GM15510 (cell line): ENCODE measurements around the gene TNFRSF8.

ENCODE experiments used
- POLR2A ChIP-seq: IDR thresholded peaks from 3 replicates; pipeline ENCODE4 v1.6.1; 2011; ENCODE audit warnings: borderline replicate concordance; ENCODE audit not compliant: insufficient read length; ENCODE audit errors: extremely low read depth

The TNFRSF8 gene

DNA sequence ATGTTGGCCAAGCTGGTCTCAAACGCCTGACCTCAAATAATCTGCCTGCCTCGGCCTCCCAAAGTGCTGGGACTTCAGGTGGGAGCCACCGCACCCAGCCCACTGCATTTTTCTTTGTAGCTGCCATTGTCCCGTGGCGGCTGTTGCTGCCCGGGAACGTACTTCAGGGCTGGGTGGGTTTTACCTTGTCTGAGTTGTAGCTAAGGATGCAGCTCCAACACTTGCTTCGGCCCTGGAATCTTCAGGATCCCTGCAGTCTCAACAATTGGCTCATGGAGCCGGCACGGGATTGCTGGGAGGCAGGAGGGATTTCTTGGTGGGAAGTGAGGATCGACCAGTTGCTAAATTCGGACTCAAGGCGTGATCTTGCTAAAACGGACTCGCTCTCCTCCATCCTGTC is 10.7 kb downstream of the TNFRSF8 start:
- TF ChIP-seq POLR2A: no peak

- no peak for TF ChIP-seq POLR2A
Observed at GRCh38 chr1:12075195-12076114, 12.4 kb downstream of the TNFRSF8 start.

DNA sequence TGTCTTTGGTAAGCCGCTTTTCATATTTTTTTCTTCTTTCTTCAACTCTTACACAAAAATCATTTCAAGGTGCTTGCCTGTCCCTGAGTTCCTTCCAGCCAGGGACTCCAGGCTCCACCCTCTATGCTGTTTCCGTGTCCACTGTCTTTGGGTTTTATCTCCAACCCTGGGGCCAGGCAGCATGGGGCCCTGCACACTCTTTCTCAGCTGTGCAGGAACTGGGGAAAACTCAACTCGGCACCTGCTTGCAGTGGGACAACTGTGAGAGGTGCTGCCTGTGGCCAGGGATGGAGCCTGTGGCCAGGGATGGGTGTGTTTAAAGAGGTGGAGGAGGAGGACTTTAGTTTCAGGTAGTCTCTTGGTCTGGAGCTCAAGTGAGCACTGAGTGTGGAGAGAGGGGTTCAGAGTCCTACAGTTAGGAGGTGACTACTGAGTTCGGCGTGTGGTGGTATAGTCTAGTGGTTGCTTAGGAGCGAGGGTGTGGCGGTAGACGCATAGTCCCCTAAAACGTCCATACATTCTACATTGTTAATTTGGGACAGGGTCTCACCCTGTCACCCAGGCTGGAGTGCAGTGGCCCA is 13.4 kb downstream of the TNFRSF8 start:
- TF ChIP-seq POLR2A: no peak

- TF ChIP-seq POLR2A: no peak
Observed at GRCh38 chr1:12078575-12078937, 15.5 kb downstream of the TNFRSF8 start.

- peak; percentile 14 for TF ChIP-seq POLR2A
Observed at GRCh38 chr1:12078938-12079861, 16.1 kb downstream of the TNFRSF8 start.

- no peak for TF ChIP-seq POLR2A
Observed at GRCh38 chr1:12080156-12080555, 17.1 kb downstream of the TNFRSF8 start.

GRCh38 chr1:12080773-12081556 is 17.9 kb downstream of the TNFRSF8 start:
- TF ChIP-seq POLR2A: no peak

DNA sequence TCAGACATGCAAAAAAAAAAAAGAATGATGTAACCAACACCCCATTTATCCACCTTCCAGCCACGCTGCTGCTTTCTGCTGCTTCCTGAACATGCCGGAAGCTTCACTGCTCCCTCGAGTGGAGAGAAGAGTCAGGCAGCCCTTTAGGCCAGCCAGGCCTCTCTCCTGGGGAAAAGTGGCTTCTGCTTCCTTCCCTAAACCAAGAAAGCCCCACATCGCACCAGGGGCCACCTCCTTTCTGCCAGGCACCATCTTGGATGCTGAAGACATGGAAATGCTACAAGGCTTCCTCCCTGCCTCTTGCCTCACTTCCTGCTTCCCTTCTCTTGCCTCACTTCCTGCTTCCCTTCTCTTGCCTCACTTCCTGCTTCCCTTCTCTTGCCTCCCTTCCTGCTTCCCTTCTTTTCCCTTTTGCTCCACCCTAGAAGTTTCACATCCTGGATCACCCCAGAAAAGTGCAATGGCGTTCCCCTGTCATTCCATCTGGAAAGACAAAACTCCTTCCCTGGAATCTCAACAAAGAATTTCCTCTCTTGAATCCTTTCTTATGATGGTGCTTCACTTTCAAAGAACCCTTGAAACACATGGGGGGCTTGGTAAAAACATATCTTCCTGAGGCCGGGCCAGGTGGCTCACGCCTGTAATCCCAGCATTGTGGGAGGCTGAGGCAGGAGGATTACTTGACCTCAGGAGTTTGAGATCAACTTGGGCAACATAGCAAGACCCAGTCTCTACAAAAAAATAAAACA is 18.7 kb downstream of the TNFRSF8 start:
- TF ChIP-seq POLR2A: no peak

DNA sequence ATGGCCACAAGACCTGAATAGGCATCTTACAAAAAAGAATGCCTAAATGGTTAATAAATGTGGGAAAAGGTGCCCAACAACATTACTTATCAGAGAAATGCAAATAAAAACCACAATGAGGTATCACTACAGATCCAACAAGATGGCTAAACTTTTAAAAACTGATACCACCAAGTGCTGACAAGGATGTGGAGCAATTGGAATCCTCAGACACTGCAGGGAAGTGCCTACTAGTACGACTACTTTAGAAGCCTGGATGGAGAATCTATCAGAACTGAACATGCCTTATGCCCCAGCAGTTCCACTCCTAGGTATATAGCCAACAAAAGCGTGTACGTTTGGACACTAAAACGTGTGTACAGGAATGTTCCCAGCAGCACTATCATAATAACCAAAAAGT is 19.9 kb downstream of the TNFRSF8 start:
- TF ChIP-seq POLR2A: no peak

DNA sequence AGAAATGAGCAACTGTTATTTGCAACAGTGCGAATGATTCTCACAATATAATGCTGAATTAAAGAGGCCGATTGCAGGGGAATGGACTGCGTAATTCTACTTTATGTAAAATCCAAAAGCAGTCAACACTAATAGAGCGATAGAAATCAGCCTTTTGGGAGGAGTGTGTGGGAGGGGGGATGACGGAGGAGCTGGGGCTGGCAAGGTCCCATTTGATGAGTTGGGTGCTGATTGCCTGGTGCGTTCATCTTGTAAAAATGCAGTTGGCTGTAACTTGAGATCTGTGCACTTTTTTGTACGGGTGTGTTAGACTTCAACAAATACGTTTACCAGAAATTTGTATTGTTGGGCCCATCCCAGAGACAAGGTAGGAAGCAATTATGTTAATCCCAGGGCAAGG is 20.7 kb downstream of the TNFRSF8 start:
- no peak for TF ChIP-seq POLR2A

GRCh38 chr1:12085643-12086260 is 22.6 kb downstream of the TNFRSF8 start:
- TF ChIP-seq POLR2A: no peak

GRCh38 chr1:12087797-12088314 is 24.8 kb downstream of the TNFRSF8 start:
- TF ChIP-seq POLR2A: peak; percentile 18

DNA sequence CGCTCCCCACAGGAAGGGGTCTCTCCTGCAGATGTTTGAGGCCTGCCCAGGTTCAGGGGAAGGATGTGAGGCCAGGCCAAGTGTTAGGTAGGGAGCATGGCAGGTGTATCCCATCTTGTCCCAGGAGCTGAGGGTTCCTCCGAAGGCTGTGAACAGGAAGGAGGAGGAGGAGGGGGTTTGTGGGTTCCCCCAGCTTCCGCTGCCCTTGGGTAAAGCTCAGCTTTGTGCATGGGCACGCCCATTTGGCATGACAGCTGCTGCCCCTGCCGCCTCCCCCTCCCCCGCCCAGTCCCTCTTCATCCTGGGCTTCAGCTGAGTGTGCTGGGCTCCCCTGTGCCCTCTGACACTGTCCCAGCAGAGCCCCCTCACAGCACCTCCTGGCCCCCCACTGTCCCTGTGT is 25.5 kb downstream of the TNFRSF8 start:
- no peak for TF ChIP-seq POLR2A
